H1 (cell line): Measurements from ENCODE around the gene DIAPH2. TPM values are rescaled to one million over a fixed set of nuclear protein-coding genes. Genes with fewer than 3 reads are reported as not detected.

Experiments
- CTCF ChIA-PET: fragments of 300-600 bp; sonication (Branson Sonifier 250); formaldehyde crosslinking; loops from one replicate; lab custom pipeline; 2021; ENCODE audit not compliant: partially characterized antibody; lab: Charles Lee
- POLR2A ChIA-PET: fragments of 300-600 bp; sonication (Branson Sonifier 250); formaldehyde crosslinking; loops from one replicate; lab custom pipeline; 2021; ENCODE audit warnings: inconsistent platforms; ENCODE audit not compliant: partially characterized antibody; lab: Charles Lee
- DNase-seq, 2 experiments: peaks; one replicate each; pipeline versions ENCODE4 v3.0.0 to v3.0.0-alpha.2; 2010 to 2022; ENCODE audit warnings: low spot score in 2 of 2, low read depth in 1 of 2, mixed read lengths in 1 of 2
- FAIRE-seq: peaks from 2 replicates; lab custom pipeline; 2011; peaks lifted over from hg19 to GRCh38; lab: Jason Lieb, UNC
- H2AFZ ChIP-seq: 2 replicates; pipeline ENCODE4 v1.8.1; 2012; ENCODE audit warnings: low read length, inconsistent platforms
- H2AK5ac ChIP-seq: 2 replicates; pipeline ENCODE4 v1.6.1; 2013; ENCODE audit warnings: low read depth, low read length
- H2BK120ac ChIP-seq: replicated peaks from 2 replicates; pipeline ENCODE3; 2013; ENCODE audit warnings: low read depth, low read length, inconsistent platforms
- H2BK12ac ChIP-seq: 2 replicates; pipeline ENCODE4 v1.6.1; 2013; ENCODE audit warnings: low read depth, low read length
- H2BK15ac ChIP-seq: 2 replicates; pipeline ENCODE4 v1.6.1; 2013; ENCODE audit warnings: low read length
- H2BK20ac ChIP-seq: 2 replicates; pipeline ENCODE4 v1.6.1; 2013; ENCODE audit warnings: low read length
- H2BK5ac ChIP-seq: 2 replicates; pipeline ENCODE4 v1.6.1; 2013; ENCODE audit warnings: low read depth, low read length
- H3K14ac ChIP-seq: 2 replicates; pipeline ENCODE4 v1.6.1; 2013; ENCODE audit warnings: inconsistent platforms; ENCODE audit not compliant: insufficient read length
- H3K18ac ChIP-seq: 2 replicates; pipeline ENCODE4 v1.6.1; 2013; ENCODE audit warnings: low read length; ENCODE audit errors: extremely low read depth
- H3K23ac ChIP-seq: 2 replicates; pipeline ENCODE4 v1.6.1; 2013; ENCODE audit warnings: inconsistent platforms; ENCODE audit not compliant: insufficient read length
- H3K23me2 ChIP-seq: 2 replicates; pipeline ENCODE4 v1.6.1; 2013; ENCODE audit warnings: low read depth, low read length
- H3K27ac ChIP-seq: 2 replicates; pipeline ENCODE4 v1.6.1; 2011; ENCODE audit warnings: low read depth, low read length, inconsistent platforms
- H3K27me3 ChIP-seq, 4 experiments: replicated peaks in 1 of 4; 1 replicate in 1 of 4; 2 replicates in 3 of 4; pipeline versions ENCODE4 v1.6.1 to v1.8.1; 2011 to 2013; ENCODE audit warnings: low read length in 3 of 4, mild to moderate bottlenecking in 3 of 4, inconsistent platforms in 2 of 4, mixed read lengths in 2 of 4, moderate library complexity in 1 of 4; ENCODE audit not compliant: control insufficient read depth in 3 of 4, insufficient read depth in 3 of 4; ENCODE audit errors: extremely low read depth in 1 of 4
- H3K36me3 ChIP-seq, 4 experiments: 2 replicates each; pipeline versions ENCODE4 v1.6.1 to v1.8.1; 2011 to 2013; ENCODE audit warnings: mild to moderate bottlenecking in 4 of 4, low read length in 3 of 4, moderate library complexity in 2 of 4, control low read depth in 1 of 4, inconsistent platforms in 1 of 4; ENCODE audit not compliant: insufficient read depth in 4 of 4, control insufficient read depth in 2 of 4
- H3K4ac ChIP-seq: replicated peaks from 2 replicates; pipeline ENCODE3; 2013; ENCODE audit warnings: low read length, low read depth, mixed read lengths, inconsistent platforms; ENCODE audit not compliant: insufficient read length
- H3K4me1 ChIP-seq, 4 experiments: replicated peaks in 1 of 4; 1 replicate in 1 of 4; 2 replicates in 3 of 4; pipeline versions ENCODE4 v1.6.1 to v1.8.1; 2011 to 2013; ENCODE audit warnings: low read length in 3 of 4, inconsistent platforms in 2 of 4, mixed read lengths in 1 of 4; ENCODE audit not compliant: insufficient read depth in 4 of 4, control insufficient read depth in 3 of 4
- H3K4me2 ChIP-seq, 2 experiments: 2 replicates each; pipeline versions ENCODE4 v1.6.1 to v1.8.1; 2011 to 2013; ENCODE audit warnings: low read depth in 2 of 2, low read length in 2 of 2, control low read depth in 1 of 2, inconsistent platforms in 1 of 2, mild to moderate bottlenecking in 1 of 2; ENCODE audit not compliant: insufficient read depth in 1 of 2
- H3K4me3 ChIP-seq, 4 experiments: fragments of 200-600, 300-600 bp in 1 of 4; sonication (generic), shearing (Covaris generic), sonication (Bioruptor Twin) in 1 of 4; 2 replicates each; pipeline versions ENCODE4 v1.5.1 to v1.8.1; 2011 to 2016; ENCODE audit warnings: low read length in 4 of 4, low read depth in 3 of 4, control low read depth in 2 of 4, inconsistent platforms in 2 of 4, mild to moderate bottlenecking in 2 of 4, mixed read lengths in 1 of 4, moderate library complexity in 1 of 4; ENCODE audit not compliant: insufficient read depth in 2 of 4; ENCODE audit errors: extremely low read depth in 1 of 4
- H3K56ac ChIP-seq: replicated peaks from 2 replicates; pipeline ENCODE3; 2013; ENCODE audit warnings: low read depth, mild to moderate bottlenecking, mixed read lengths, low read length, inconsistent platforms; ENCODE audit not compliant: insufficient read length
- H3K79me1 ChIP-seq: 2 replicates; pipeline ENCODE4 v1.6.1; 2013; ENCODE audit warnings: low read depth, low read length, control low read depth
- H3K79me2 ChIP-seq, 2 experiments: 2 replicates each; pipeline versions ENCODE4 v1.6.1 to v1.8.1; 2012 to 2013; ENCODE audit warnings: low read length in 2 of 2, mild to moderate bottlenecking in 2 of 2, inconsistent platforms in 1 of 2; ENCODE audit not compliant: insufficient read depth in 2 of 2, control insufficient read depth in 1 of 2
- H3K9ac ChIP-seq, 4 experiments: replicated peaks in 1 of 4; 1 replicate in 1 of 4; 2 replicates in 3 of 4; pipeline versions ENCODE4 v1.6.1 to v1.8.1; 2011 to 2013; ENCODE audit warnings: low read depth in 3 of 4, low read length in 3 of 4, control low read depth in 2 of 4, mild to moderate bottlenecking in 2 of 4, moderate library complexity in 2 of 4, inconsistent platforms in 1 of 4; ENCODE audit errors: extremely low read depth in 1 of 4
- H3K9me3 ChIP-seq, 2 experiments: 2 replicates each; pipeline versions ENCODE4 v1.6.1 to v1.8.1; 2012 to 2013; ENCODE audit warnings: mild to moderate bottlenecking in 2 of 2, moderate library complexity in 2 of 2, control low read depth in 1 of 2, inconsistent platforms in 1 of 2, low read depth in 1 of 2, low read length in 1 of 2, mixed read lengths in 1 of 2; ENCODE audit not compliant: insufficient read depth in 2 of 2
- H4K20me1 ChIP-seq, 2 experiments: replicated peaks in 1 of 2; 2 replicates each; pipeline versions ENCODE3 to v1.8.1; 2011 to 2013; ENCODE audit warnings: inconsistent platforms in 2 of 2, low read length in 2 of 2, mild to moderate bottlenecking in 1 of 2; ENCODE audit not compliant: insufficient read depth in 2 of 2, control insufficient read depth in 1 of 2
- H4K5ac ChIP-seq: 2 replicates; pipeline ENCODE4 v1.6.1; 2013; ENCODE audit warnings: low read length, low read depth, mixed read lengths, inconsistent platforms; ENCODE audit not compliant: insufficient read length
- H4K8ac ChIP-seq: 2 replicates; pipeline ENCODE4 v1.8.0; 2013; ENCODE audit warnings: mild to moderate bottlenecking, moderate library complexity, low read length, inconsistent platforms; ENCODE audit not compliant: insufficient read depth; ENCODE audit errors: extremely low read depth
- H4K91ac ChIP-seq: replicated peaks from 2 replicates; pipeline ENCODE3; 2013; ENCODE audit warnings: low read length, mixed read lengths, inconsistent platforms; ENCODE audit not compliant: insufficient read length
- CBX5 ChIP-seq: fragments of 300-800, 300-1000 bp; sonication (generic); IDR thresholded peaks from 2 replicates; pipeline ENCODE4 v1.7.1; 2016; ENCODE audit warnings: antibody characterized with exemption, low read length, low read depth
- JUN ChIP-seq: IDR thresholded peaks from 2 replicates; pipeline ENCODE4 v1.6.1; 2011; ENCODE audit warnings: low read depth, mild to moderate bottlenecking, improper control_type of control experiment, low read length
- KDM1A ChIP-seq: fragments of 200-600, 300-600 bp; sonication (generic); IDR thresholded peaks from 2 replicates; pipeline ENCODE4 v1.7.1; 2016; ENCODE audit warnings: mild to moderate bottlenecking, low read length, borderline replicate concordance
- MAFK ChIP-seq: IDR thresholded peaks from 2 replicates; pipeline ENCODE4 v1.6.1; 2012; ENCODE audit warnings: low read depth, mild to moderate bottlenecking, improper control_type of control experiment, low read length
- WGBS, 2 experiments: shearing (Covaris generic) in 1 of 2; methylation state at CpG; one replicate each; pipeline versions ENCODE4 v1.1.6 to v1.1.7; 2013 to 2015; ENCODE audit warnings: low lambda C conversion rate in 2 of 2, mixed read lengths in 2 of 2, inconsistent platforms in 1 of 2, low coverage in 1 of 2, missing lambda C conversion rate in 1 of 2; ENCODE audit not compliant: insufficient replicate concordance in 2 of 2, insufficient coverage in 1 of 2, insufficient read length in 1 of 2; ENCODE audit errors: extremely low coverage in 1 of 2, missing lambda C conversion rate in 1 of 2; 5-methylcytosine and 5-hydroxymethylcytosine counted together
- polyA plus RNA-seq, 7 experiments: library from polyadenylated mRNA; depleted of rRNA in 3 of 7; stranded (reverse) in 5 of 7; unstranded in 2 of 7; fragments of >200 nt in 5 of 7; fragments of 200-250 nt in 2 of 7; gene quantifications; 1 replicate in 5 of 7; 2 replicates in 1 of 7; 4 replicates in 1 of 7; pipeline versions ENCODE4 v1.2.1 to v1.2.3, GENCODE V29; 2011 to 2013; ENCODE audit warnings: missing spikeins in 2 of 7, mixed read lengths in 2 of 7
- total RNA-seq: library from RNA; stranded (reverse); fragmentation: NEBNext Ultra II Directional; extraction: Animal tissue kit (Norgen Biotek cat#: 25700); gene quantifications from 2 replicates; pipeline ENCODE4 v1.2.1, GENCODE V29; 2021

The DIAPH2 gene
- total and polyA plus RNA-seq, 2 of the 8 experiments (the other 6 are each of a cell fraction or from before 2014, with no cell fraction given), result 4.4 to 24.3 TPM

DNA sequence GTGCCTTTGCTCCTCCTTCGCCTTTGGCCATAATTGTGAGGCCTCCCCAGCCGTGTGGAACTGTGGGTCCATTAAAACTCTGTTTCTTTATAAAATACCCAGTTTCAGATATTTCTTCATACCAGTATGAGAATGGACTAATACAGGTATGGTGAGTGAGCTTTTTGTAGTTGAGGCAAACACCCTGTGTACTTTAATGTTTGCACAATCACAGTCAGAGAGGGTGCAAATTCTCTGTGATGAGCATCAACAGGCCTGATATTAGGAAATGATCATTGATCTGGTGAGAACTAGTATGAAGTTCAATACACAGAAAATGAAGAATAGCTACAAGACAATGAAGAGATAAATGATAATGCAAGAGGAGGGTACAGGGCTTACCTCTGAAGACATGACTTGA lies 943.7 kb downstream of the DIAPH2 start:
- Histone ChIP-seq H3K79me1 (no peaks in the 10 kb centered on the region), H3K36me3 (no peaks in the 10 kb centered on the region), H3K27ac (no peak overlapping the region), H3K9me3 (no peaks in the 10 kb centered on the region), H2BK12ac (no peak overlapping the region), H3K9ac (no peak overlapping the region), H3K23me2 (no peaks in the 10 kb centered on the region), H4K8ac (no peak overlapping the region), H2BK20ac (no peak overlapping the region), H3K14ac (no peak overlapping the region), H2AFZ (no peak overlapping the region), H3K4me2 (no peak overlapping the region), H3K4me3 (no peak overlapping the region), H4K20me1 (no peaks in the 10 kb centered on the region), H3K4ac (no peak overlapping the region), H3K79me2 (no peaks in the 10 kb centered on the region), H3K4me1 (peaks cover 0 to 2% (median 0%) of the 10 kb centered on the region in 4 experiments; a peak in 1 of 7 replicates), H4K5ac (no peak overlapping the region), H3K18ac (no peak overlapping the region), H3K23ac (no peak overlapping the region), H2BK120ac (no peak overlapping the region), H3K56ac (no peak overlapping the region), H2AK5ac (no peak overlapping the region), H4K91ac (no peak overlapping the region), H3K27me3 (no peaks in the 10 kb centered on the region; a peak in 1 of 7 replicates), H2BK5ac (no peak overlapping the region), H2BK15ac (no peak overlapping the region)
- DNase-seq (no peak), FAIRE-seq (no peak)
- 100% methylated on average over 1 of the region's 2 CpGs; no CpG with 5 or more reads in 1 of the 2 experiments for WGBS, 2 experiments
- POLR2A ChIA-PET, result interaction anchor here (1.2 kb wide), 1 partner anchor 11 kb away, joined by 3 read pairs; no protein-coding TSS in a partner anchor
- TF ChIP-seq JUN, result no peak
- no peak for TF ChIP-seq KDM1A
- TF ChIP-seq MAFK, result no peak
- no peak for TF ChIP-seq CBX5
- CTCF ChIA-PET, result no interaction called here
